SK-N-SH treated with all-trans-retinoic acid at 6 μM for 48 hours (cell line): ENCODE measurements around the gene UBA3.

Experiments used
- ATAC-seq: fragments of 200-7000 bp; cut with Tn5 transposase; 3 replicates; pipeline ENCODE4 v1.9.1; 2020; ENCODE audit warnings: mild to moderate bottlenecking, moderate library complexity
- ARNTL ChIP-seq: fragments of 450-650 bp; formaldehyde crosslinking; IDR thresholded peaks from 2 replicates; pipeline ENCODE4 v1.5.0; 2020; ENCODE audit warnings: low read depth, mild to moderate bottlenecking, moderate library complexity, borderline replicate concordance
- BACH2 ChIP-seq: fragments of 250-450 bp; sonication (Bioruptor Pico); IDR thresholded peaks from 2 replicates; pipeline ENCODE4 v1.9.0; 2021; ENCODE audit warnings: mild to moderate bottlenecking, borderline replicate concordance
- ESRRG ChIP-seq: fragments of 250-450 bp; sonication (Bioruptor Pico); IDR thresholded peaks from 2 replicates; pipeline ENCODE4 v1.6.1; 2021; ENCODE audit warnings: mild to moderate bottlenecking
- GLIS3 ChIP-seq: fragments of 250-450 bp; sonication (Bioruptor Pico); IDR thresholded peaks from 2 replicates; pipeline ENCODE4 v1.5.0; 2020; ENCODE audit warnings: mild to moderate bottlenecking, moderate library complexity
- ISL1 ChIP-seq: fragments of 250-450 bp; sonication (Bioruptor Pico); IDR thresholded peaks from 2 replicates; pipeline ENCODE4 v2.1.2; 2022; ENCODE audit warnings: mild to moderate bottlenecking, moderate library complexity
- OSR1 ChIP-seq: fragments of 250-450 bp; sonication (Bioruptor Pico); IDR thresholded peaks from 2 replicates; pipeline ENCODE4 v1.8.0; 2022; ENCODE audit warnings: moderate library complexity, mild to moderate bottlenecking, inconsistent platforms
- PATZ1 ChIP-seq: fragments of 250-450 bp; sonication (Bioruptor Pico); IDR thresholded peaks from 2 replicates; pipeline ENCODE4 v1.8.0; 2020; ENCODE audit warnings: mild to moderate bottlenecking, moderate library complexity, borderline replicate concordance
- PPARA ChIP-seq: fragments of 250-450 bp; sonication (Bioruptor Pico); IDR thresholded peaks from 2 replicates; pipeline ENCODE4 v1.5.0; 2020; ENCODE audit warnings: mild to moderate bottlenecking, borderline replicate concordance
- RARB ChIP-seq: fragments of 250-450 bp; sonication (Bioruptor Pico); IDR thresholded peaks from 2 replicates; pipeline ENCODE4 v1.8.0; 2021; ENCODE audit warnings: mild to moderate bottlenecking, moderate library complexity
- SNAI2 ChIP-seq: fragments of 250-450 bp; sonication (Bioruptor Pico); IDR thresholded peaks from 2 replicates; pipeline ENCODE4 v1.5.0; 2020; ENCODE audit warnings: mild to moderate bottlenecking, moderate library complexity
- TOX ChIP-seq: fragments of 250-450 bp; sonication (Bioruptor Pico); IDR thresholded peaks from 2 replicates; pipeline ENCODE4 v1.8.0; 2021; ENCODE audit warnings: mild to moderate bottlenecking, moderate library complexity, borderline replicate concordance
- ZC3H10 ChIP-seq: fragments of 250-450 bp; sonication (Bioruptor Pico); IDR thresholded peaks from 2 replicates; pipeline ENCODE4 v1.5.1; 2021; ENCODE audit warnings: mild to moderate bottlenecking, moderate library complexity
- ZFP3 ChIP-seq: fragments of 250-450 bp; sonication (Bioruptor Pico); IDR thresholded peaks from 2 replicates; pipeline ENCODE4 v1.5.0; 2020; ENCODE audit warnings: mild to moderate bottlenecking, moderate library complexity
- ZFP30 ChIP-seq: fragments of 450-650 bp; formaldehyde crosslinking; IDR thresholded peaks from 2 replicates; pipeline ENCODE4 v1.5.0; 2022; ENCODE audit warnings: mild to moderate bottlenecking, moderate library complexity
- ZNF565 ChIP-seq: fragments of 450-650 bp; formaldehyde crosslinking; conservative IDR thresholded peaks from 2 replicates; pipeline ENCODE4 v1.5.0; 2020; ENCODE audit warnings: low read depth, mild to moderate bottlenecking, moderate library complexity
- ZNF70 ChIP-seq: fragments of 450-650 bp; formaldehyde crosslinking; IDR thresholded peaks from 2 replicates; pipeline ENCODE4 v1.5.0; 2020; ENCODE audit warnings: mild to moderate bottlenecking, moderate library complexity
- ZNF8 ChIP-seq: fragments of 450-650 bp; formaldehyde crosslinking; IDR thresholded peaks from 2 replicates; pipeline ENCODE4 v1.5.0; 2020; ENCODE audit warnings: mild to moderate bottlenecking, moderate library complexity
- TF ChIP-seq, protein P1 (sequence below): fragments of 250-450 bp; sonication (Bioruptor Pico); IDR thresholded peaks from 2 replicates; pipeline ENCODE4 v1.5.1; 2020; ENCODE audit warnings: low read depth, mild to moderate bottlenecking, moderate library complexity
- TF ChIP-seq, protein P2 (sequence below): fragments of 250-450 bp; sonication (Bioruptor Pico); IDR thresholded peaks from 2 replicates; pipeline ENCODE4 v1.5.0; 2020; ENCODE audit warnings: mild to moderate bottlenecking, moderate library complexity
- TF ChIP-seq, protein P3 (sequence below): fragments of 250-450 bp; sonication (Bioruptor Pico); IDR thresholded peaks from 2 replicates; pipeline ENCODE4 v1.5.1; 2021; ENCODE audit warnings: mild to moderate bottlenecking, moderate library complexity
- TF ChIP-seq, protein P4 (sequence below): fragments of 250-450 bp; sonication (Bioruptor Pico); IDR thresholded peaks from 2 replicates; pipeline ENCODE4 v1.8.0; 2021; ENCODE audit warnings: low read depth, mild to moderate bottlenecking, moderate library complexity, borderline replicate concordance

Gene UBA3

GRCh38 chr3:69108811-69109210 is 28.6 kb upstream of the UBA3 start:
- TF ChIP-seq OSR1 (CRISPR knock-in tag) (no peak), TOX (no peak), ZNF565 (CRISPR knock-in tag) (no peak), ARNTL (CRISPR knock-in tag) (no peak), BACH2 (CRISPR knock-in tag) (no peak), GLIS3 (CRISPR knock-in tag) (no peak), SNAI2 (CRISPR knock-in tag) (no peak), ZFP30 (CRISPR knock-in tag) (no peak), ZFP3 (no peak), PPARA (CRISPR knock-in tag) (no peak), ZC3H10 (CRISPR knock-in tag) (no peak), ISL1 (CRISPR knock-in tag) (no peak), ZNF8 (CRISPR knock-in tag) (no peak), PATZ1 (CRISPR knock-in tag) (no peak), ZNF70 (CRISPR knock-in tag) (no peak), RARB (CRISPR knock-in tag) (no peak)
- TF ChIP-seq, protein P1, sequence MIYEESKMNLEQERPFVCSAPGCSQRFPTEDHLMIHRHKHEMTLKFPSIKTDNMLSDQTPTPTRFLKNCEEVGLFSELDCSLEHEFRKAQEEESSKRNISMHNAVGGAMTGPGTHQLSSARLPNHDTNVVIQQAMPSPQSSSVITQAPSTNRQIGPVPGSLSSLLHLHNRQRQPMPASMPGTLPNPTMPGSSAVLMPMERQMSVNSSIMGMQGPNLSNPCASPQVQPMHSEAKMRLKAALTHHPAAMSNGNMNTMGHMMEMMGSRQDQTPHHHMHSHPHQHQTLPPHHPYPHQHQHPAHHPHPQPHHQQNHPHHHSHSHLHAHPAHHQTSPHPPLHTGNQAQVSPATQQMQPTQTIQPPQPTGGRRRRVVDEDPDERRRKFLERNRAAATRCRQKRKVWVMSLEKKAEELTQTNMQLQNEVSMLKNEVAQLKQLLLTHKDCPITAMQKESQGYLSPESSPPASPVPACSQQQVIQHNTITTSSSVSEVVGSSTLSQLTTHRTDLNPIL = no peak
- TF ChIP-seq, protein P2, sequence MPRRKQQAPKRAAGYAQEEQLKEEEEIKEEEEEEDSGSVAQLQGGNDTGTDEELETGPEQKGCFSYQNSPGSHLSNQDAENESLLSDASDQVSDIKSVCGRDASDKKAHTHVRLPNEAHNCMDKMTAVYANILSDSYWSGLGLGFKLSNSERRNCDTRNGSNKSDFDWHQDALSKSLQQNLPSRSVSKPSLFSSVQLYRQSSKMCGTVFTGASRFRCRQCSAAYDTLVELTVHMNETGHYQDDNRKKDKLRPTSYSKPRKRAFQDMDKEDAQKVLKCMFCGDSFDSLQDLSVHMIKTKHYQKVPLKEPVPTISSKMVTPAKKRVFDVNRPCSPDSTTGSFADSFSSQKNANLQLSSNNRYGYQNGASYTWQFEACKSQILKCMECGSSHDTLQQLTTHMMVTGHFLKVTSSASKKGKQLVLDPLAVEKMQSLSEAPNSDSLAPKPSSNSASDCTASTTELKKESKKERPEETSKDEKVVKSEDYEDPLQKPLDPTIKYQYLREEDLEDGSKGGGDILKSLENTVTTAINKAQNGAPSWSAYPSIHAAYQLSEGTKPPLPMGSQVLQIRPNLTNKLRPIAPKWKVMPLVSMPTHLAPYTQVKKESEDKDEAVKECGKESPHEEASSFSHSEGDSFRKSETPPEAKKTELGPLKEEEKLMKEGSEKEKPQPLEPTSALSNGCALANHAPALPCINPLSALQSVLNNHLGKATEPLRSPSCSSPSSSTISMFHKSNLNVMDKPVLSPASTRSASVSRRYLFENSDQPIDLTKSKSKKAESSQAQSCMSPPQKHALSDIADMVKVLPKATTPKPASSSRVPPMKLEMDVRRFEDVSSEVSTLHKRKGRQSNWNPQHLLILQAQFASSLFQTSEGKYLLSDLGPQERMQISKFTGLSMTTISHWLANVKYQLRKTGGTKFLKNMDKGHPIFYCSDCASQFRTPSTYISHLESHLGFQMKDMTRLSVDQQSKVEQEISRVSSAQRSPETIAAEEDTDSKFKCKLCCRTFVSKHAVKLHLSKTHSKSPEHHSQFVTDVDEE (CRISPR knock-in tag) = no peak
- TF ChIP-seq, protein P3, sequence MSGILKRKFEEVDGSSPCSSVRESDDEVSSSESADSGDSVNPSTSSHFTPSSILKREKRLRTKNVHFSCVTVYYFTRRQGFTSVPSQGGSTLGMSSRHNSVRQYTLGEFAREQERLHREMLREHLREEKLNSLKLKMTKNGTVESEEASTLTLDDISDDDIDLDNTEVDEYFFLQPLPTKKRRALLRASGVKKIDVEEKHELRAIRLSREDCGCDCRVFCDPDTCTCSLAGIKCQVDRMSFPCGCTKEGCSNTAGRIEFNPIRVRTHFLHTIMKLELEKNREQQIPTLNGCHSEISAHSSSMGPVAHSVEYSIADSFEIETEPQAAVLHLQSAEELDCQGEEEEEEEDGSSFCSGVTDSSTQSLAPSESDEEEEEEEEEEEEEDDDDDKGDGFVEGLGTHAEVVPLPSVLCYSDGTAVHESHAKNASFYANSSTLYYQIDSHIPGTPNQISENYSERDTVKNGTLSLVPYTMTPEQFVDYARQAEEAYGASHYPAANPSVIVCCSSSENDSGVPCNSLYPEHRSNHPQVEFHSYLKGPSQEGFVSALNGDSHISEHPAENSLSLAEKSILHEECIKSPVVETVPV = no peak
- TF ChIP-seq, protein P4, sequence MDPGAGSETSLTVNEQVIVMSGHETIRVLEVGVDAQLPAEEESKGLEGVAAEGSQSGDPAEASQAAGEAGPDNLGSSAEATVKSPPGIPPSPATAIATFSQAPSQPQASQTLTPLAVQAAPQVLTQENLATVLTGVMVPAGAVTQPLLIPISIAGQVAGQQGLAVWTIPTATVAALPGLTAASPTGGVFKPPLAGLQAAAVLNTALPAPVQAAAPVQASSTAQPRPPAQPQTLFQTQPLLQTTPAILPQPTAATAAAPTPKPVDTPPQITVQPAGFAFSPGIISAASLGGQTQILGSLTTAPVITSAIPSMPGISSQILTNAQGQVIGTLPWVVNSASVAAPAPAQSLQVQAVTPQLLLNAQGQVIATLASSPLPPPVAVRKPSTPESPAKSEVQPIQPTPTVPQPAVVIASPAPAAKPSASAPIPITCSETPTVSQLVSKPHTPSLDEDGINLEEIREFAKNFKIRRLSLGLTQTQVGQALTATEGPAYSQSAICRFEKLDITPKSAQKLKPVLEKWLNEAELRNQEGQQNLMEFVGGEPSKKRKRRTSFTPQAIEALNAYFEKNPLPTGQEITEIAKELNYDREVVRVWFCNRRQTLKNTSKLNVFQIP = no peak
- TF ChIP-seq, all 23 proteins: peak for 0
- no peak for ATAC-seq

DNA sequence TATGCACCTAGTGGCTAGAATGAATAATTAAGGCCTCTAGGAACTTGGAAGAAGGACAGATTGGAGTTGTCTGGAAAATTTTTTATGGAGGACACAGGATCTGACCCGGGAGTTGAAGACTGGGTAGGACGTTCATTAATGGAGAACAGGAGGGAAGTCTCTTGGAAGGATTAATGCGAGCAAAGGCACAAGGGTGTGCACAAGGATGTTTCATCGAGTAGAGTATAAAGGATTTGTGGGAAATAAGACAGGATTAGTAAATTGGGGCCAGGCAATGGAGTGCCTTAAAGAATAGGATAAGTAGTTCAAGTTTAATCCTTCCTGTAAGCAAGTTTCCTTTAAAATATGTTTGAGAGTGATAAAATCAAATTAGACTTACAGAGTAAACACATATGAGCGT is 27.7 kb upstream of the UBA3 start:
- TF ChIP-seq, protein P1 = no peak
- no peak for TF ChIP-seq BACH2 (CRISPR knock-in tag)
- no peak for TF ChIP-seq ZNF565 (CRISPR knock-in tag)
- TF ChIP-seq ZFP3 = no peak
- no peak for TF ChIP-seq SNAI2 (CRISPR knock-in tag)
- TF ChIP-seq ESRRG (CRISPR knock-in tag) = no peak
- TF ChIP-seq, protein P2 (CRISPR knock-in tag) = no peak
- no peak for TF ChIP-seq GLIS3 (CRISPR knock-in tag)
- TF ChIP-seq PPARA (CRISPR knock-in tag) = no peak
- no peak for ATAC-seq
